DMS 273 (cell line): Measurements from ENCODE around the gene KRT72.
A peak's percentile ranks its signal among the peaks of the same experiment; 100 is the strongest.

Experiments
- DNase-seq: peaks from one replicate; lab custom pipeline; 2025; ENCODE audit not compliant: unreplicated experiment; lab: John Stamatoyannopoulos, UW

KRT72 gene

GRCh38 chr12:52581481-52581880 is 19.8 kb downstream of the KRT72 start:
- no peak for DNase-seq

GRCh38 chr12:52581066-52581465 is 20.2 kb downstream of the KRT72 start:
- no peak for DNase-seq

- DNase-seq: no peak
Observed at GRCh38 chr12:52580496-52580895, 20.8 kb downstream of the KRT72 start.

- DNase-seq: peak; percentile 6
Observed at GRCh38 chr12:52579468-52580465, 21.5 kb downstream of the KRT72 start.

- DNase-seq: peak; percentile 10
Observed at GRCh38 chr12:52578469-52578868, 22.8 kb downstream of the KRT72 start.

- DNase-seq: no peak
Observed at GRCh38 chr12:52577316-52577715, 23.9 kb downstream of the KRT72 start.

GRCh38 chr12:52575948-52576347 is 25.3 kb downstream of the KRT72 start:
- DNase-seq: no peak

GRCh38 chr12:52575256-52575655 is 26.0 kb downstream of the KRT72 start:
- DNase-seq: no peak

GRCh38 chr12:52573743-52574142 is 27.5 kb downstream of the KRT72 start, which contains the start of gene KRT74:
TSS of gene KRT74 (minus strand) at chr12:52573843. CDS start at chr12:52573777, 66 bp downstream.
- DNase-seq: no peak

- no peak for DNase-seq
Observed at GRCh38 chr12:52573306-52573705, 28.0 kb downstream of the KRT72 start.

GRCh38 chr12:52570511-52570910 is 30.8 kb downstream of the KRT72 start:
- DNase-seq: no peak

- DNase-seq: no peak
Observed at GRCh38 chr12:52568111-52568510, 33.2 kb downstream of the KRT72 start.

GRCh38 chr12:52566847-52567291 is 34.4 kb downstream of the KRT72 start:
- DNase-seq: peak; percentile 42

- DNase-seq: no peak
Observed at GRCh38 chr12:52564582-52564981, 36.7 kb downstream of the KRT72 start.

GRCh38 chr12:52561880-52562449 is 39.3 kb downstream of the KRT72 start:
- peak; percentile 8 for DNase-seq

- no peak for DNase-seq
Observed at GRCh38 chr12:52559979-52560378, 41.3 kb downstream of the KRT72 start.

- no peak for DNase-seq
Observed at GRCh38 chr12:52558781-52559445, 42.4 kb downstream of the KRT72 start.

GRCh38 chr12:52557476-52557875 is 43.8 kb downstream of the KRT72 start:
- DNase-seq: no peak

GRCh38 chr12:52555577-52555976 is 45.7 kb downstream of the KRT72 start:
- DNase-seq: no peak

- no peak for DNase-seq
Observed at GRCh38 chr12:52552681-52553195, 48.5 kb downstream of the KRT72 start, which contains the start of gene KRT71. TSS of gene KRT71 (minus strand) at chr12:52553145. CDS start at chr12:52553077, 68 bp downstream.

GRCh38 chr12:52552055-52552454 is 49.2 kb downstream of the KRT72 start:
- DNase-seq: no peak
